Measurements from ENCODE around the gene TIMMDC1. TPM values are rescaled to one million over a fixed set of nuclear protein-coding genes. Genes with fewer than 3 reads are reported as not detected.

Gene TIMMDC1
- total RNA-seq, 1 experiment from 2014 or later, result 109 TPM

- H4K8ac ChIP-seq (replicated peaks; ENCODE audit: insufficient read length, low read depth, low read length), result no peak overlapping the region
Measured at GRCh38 chr3:119571688-119572087, 73.3 kb downstream of the TIMMDC1 start.

More at GRCh38 chr3:119571688-119572087, 73.3 kb downstream of the TIMMDC1 start:
- Histone ChIP-seq H3K4ac (ENCODE audit: low read depth, low read length) (no peak overlapping the region), H3K27ac (ENCODE audit: insufficient read length, low read depth, low read length) (no peak overlapping the region), H3K18ac (ENCODE audit: insufficient read length, low read depth, low read length) (no peak overlapping the region), H2BK12ac (ENCODE audit: insufficient read length, low read depth, low read length) (no peak overlapping the region), H3K9me3 (ENCODE audit: control insufficient read depth, low read depth, low read length) (no peaks in the 10 kb centered on the region), H4K20me1 (ENCODE audit: control insufficient read depth, insufficient read depth, insufficient read length) (no peaks in the 10 kb centered on the region), H3K23ac (ENCODE audit: insufficient read length, low read depth, low read length) (no peak overlapping the region), H2BK20ac (ENCODE audit: low read depth, low read length, poor library complexity, severe bottlenecking) (no peak overlapping the region), H2AFZ (ENCODE audit: low read length) (no peak overlapping the region), H3K56ac (ENCODE audit: insufficient read length, low read depth, low read length) (no peak overlapping the region), H3K79me2 (ENCODE audit: insufficient read depth, low read length) (no peaks in the 10 kb centered on the region), H4K91ac (ENCODE audit: insufficient read length, low read depth, low read length) (no peak overlapping the region), H3K14ac (ENCODE audit: insufficient read depth, low read length) (no peak overlapping the region), H2BK120ac (ENCODE audit: low read depth, low read length, poor library complexity, severe bottlenecking) (no peak overlapping the region), H2BK15ac (ENCODE audit: low read depth, low read length) (no peak overlapping the region), H3K4me1 (ENCODE audit: insufficient read depth, low read length) (no peaks in the 10 kb centered on the region), H3K9ac (ENCODE audit: extremely low read depth, insufficient read length, low read length) (no peak overlapping the region), H3K23me2 (ENCODE audit: insufficient read length, low read depth, low read length, poor library complexity, severe bottlenecking) (no peaks in the 10 kb centered on the region), H3T11ph (ENCODE audit: low read length) (no peak overlapping the region), H4K5ac (ENCODE audit: insufficient read length, low read depth, low read length) (no peak overlapping the region), H3K27me3 (ENCODE audit: insufficient read depth, low read length) (no peaks in the 10 kb centered on the region), H3K4me2 (ENCODE audit: insufficient read depth, insufficient read length, low read length) (no peak overlapping the region), H3K79me1 (ENCODE audit: insufficient read depth, low read depth, low read length, poor library complexity, severe bottlenecking) (no peaks in the 10 kb centered on the region), H2BK5ac (ENCODE audit: insufficient read length, low read length) (no peak overlapping the region), H2AK5ac (ENCODE audit: insufficient read length, low read length) (no peak overlapping the region)
- WGBS (ENCODE audit: extremely low coverage, insufficient read length, low lambda C conversion rate), result no CpG with 5 or more reads among the region's 5 CpGs
- H3K9me3 Mint-ChIP-seq, result peaks cover 0 to 3% of the 10 kb centered on the region in 2 experiments; a peak in 2 of 5 replicates
- no peak overlapping the region for H3K4me3 Mint-ChIP-seq
- no peak for DNase-seq
- TF ChIP-seq, protein P1, sequence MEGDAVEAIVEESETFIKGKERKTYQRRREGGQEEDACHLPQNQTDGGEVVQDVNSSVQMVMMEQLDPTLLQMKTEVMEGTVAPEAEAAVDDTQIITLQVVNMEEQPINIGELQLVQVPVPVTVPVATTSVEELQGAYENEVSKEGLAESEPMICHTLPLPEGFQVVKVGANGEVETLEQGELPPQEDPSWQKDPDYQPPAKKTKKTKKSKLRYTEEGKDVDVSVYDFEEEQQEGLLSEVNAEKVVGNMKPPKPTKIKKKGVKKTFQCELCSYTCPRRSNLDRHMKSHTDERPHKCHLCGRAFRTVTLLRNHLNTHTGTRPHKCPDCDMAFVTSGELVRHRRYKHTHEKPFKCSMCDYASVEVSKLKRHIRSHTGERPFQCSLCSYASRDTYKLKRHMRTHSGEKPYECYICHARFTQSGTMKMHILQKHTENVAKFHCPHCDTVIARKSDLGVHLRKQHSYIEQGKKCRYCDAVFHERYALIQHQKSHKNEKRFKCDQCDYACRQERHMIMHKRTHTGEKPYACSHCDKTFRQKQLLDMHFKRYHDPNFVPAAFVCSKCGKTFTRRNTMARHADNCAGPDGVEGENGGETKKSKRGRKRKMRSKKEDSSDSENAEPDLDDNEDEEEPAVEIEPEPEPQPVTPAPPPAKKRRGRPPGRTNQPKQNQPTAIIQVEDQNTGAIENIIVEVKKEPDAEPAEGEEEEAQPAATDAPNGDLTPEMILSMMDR (conservative IDR thresholded peaks at IDR 0.05), result no peak
- H3K4me1 Mint-ChIP-seq, result 0 out of 4 replicates have a peak, but pooled peaks cover 0 to 3% of the 10 kb centered on the region in 2 experiments
- no peak overlapping the region for H3K27ac Mint-ChIP-seq
- no peaks in the 10 kb centered on the region for H3K36me3 Mint-ChIP-seq (ENCODE audit: insufficient read depth in 1 of 3, low read depth in 3 of 3)
- H3K27me3 Mint-ChIP-seq (ENCODE audit: low read depth), result peaks cover 11% of the 10 kb centered on the region

Other genes with a start within 250 kb of the TIMMDC1 start
- 2.2 and 2.4 TPM in 2 replicates for gene ARHGAP31, start 204.2 kb upstream of the TIMMDC1 start, total RNA-seq (2021)
- gene TMEM39A, start 34.9 kb upstream of the TIMMDC1 start, total RNA-seq (2021), result 40.4 and 45.0 TPM in 2 replicates
- 22.9 and 23.3 TPM in 2 replicates for gene POGLUT1, start 29.6 kb upstream of the TIMMDC1 start, total RNA-seq (2021)
- not detected in 2 replicates for gene CD80, start 61.1 kb downstream of the TIMMDC1 start, total RNA-seq (2021)
- gene ADPRH, start 80.9 kb downstream of the TIMMDC1 start, total RNA-seq (2021), result 3.1 and 3.6 TPM in 2 replicates
- not detected in 2 replicates for gene PLA1A, start 99.3 kb downstream of the TIMMDC1 start, total RNA-seq (2021)
- 0.37 and 0.97 TPM in 2 replicates for gene POPDC2, start 162.0 kb downstream of the TIMMDC1 start, total RNA-seq (2021)
- gene COX17, start 178.9 kb downstream of the TIMMDC1 start, total RNA-seq (2021), result 47.0 and 53.4 TPM in 2 replicates
- 2.2 and 2.3 TPM in 2 replicates for gene CFAP91, start 204.5 kb downstream of the TIMMDC1 start, total RNA-seq (2021)